ENCODE measurements around the gene CHRNA1. TPM values are rescaled to one million over a fixed set of nuclear protein-coding genes. Genes with fewer than 3 reads are reported as not detected.

Gene CHRNA1
- total RNA-seq, 1 experiment from 2014 or later: not detected

DNA sequence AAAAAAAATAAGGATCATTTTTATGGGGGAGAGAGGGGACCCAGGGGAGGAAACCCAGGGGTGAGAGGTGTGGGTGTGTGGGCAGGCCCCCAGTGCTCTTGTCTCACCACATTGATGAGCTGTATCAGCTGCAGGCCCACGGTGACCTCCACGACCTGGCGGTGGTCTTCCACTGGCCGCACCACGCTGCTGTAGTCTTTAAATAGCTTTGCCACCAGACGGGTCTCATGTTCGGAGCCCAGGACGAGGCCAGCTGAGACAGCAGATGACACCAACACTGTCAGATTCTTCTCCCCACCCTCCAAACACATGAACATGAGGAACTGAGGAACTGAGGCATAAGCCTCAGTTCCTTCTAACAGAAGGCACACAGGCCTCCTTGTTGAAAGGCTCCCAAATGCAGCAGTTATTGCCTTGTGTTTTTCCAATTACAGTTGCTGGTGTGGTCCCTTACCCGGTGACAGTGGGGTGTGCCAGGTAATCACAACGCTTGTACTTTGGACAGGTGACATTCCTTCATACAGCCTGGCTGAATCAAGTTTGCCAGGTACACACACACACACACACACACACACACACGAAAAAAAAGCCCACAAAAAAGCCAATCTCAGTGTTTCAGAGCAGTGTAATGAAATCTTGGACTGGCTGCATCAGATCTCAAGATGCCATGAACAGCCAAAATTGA, 4.7 kb downstream of the CHRNA1 start:
- no peaks in the 10 kb centered on the region for H4K20me1 ChIP-seq (ENCODE audit: insufficient read depth)
- no peak for DNase-seq
- H3F3A ChIP-seq (ENCODE audit: insufficient read depth, low read depth): no peaks in the 10 kb centered on the region
- peaks cover 8% of the 10 kb centered on the region; the same call in 1 of the 2 replicates for H3K4me1 ChIP-seq (replicated peaks; ENCODE audit: insufficient read depth)
- CTCF ChIA-PET: no interaction called here
- no peak overlapping the region for H3K4me3 ChIP-seq
- POLR2A ChIA-PET (ENCODE audit: unreplicated experiment): no interaction called here
- H3K27ac ChIP-seq: no peak overlapping the region
- no peak overlapping the region for H2AFZ ChIP-seq
- no TSS peak for BruUV-seq (replicated peaks)
- no peaks in the 10 kb centered on the region for H3K36me3 ChIP-seq (ENCODE audit: low read depth)
- no peaks in the 10 kb centered on the region for H3K27me3 ChIP-seq (ENCODE audit: insufficient read depth, low read depth)
- no peaks in the 10 kb centered on the region for H3K79me2 ChIP-seq (ENCODE audit: low read depth)
- no peaks in the 10 kb centered on the region for H3K9me3 ChIP-seq (ENCODE audit: insufficient read depth, low read depth)
- TF ChIP-seq, protein P1, sequence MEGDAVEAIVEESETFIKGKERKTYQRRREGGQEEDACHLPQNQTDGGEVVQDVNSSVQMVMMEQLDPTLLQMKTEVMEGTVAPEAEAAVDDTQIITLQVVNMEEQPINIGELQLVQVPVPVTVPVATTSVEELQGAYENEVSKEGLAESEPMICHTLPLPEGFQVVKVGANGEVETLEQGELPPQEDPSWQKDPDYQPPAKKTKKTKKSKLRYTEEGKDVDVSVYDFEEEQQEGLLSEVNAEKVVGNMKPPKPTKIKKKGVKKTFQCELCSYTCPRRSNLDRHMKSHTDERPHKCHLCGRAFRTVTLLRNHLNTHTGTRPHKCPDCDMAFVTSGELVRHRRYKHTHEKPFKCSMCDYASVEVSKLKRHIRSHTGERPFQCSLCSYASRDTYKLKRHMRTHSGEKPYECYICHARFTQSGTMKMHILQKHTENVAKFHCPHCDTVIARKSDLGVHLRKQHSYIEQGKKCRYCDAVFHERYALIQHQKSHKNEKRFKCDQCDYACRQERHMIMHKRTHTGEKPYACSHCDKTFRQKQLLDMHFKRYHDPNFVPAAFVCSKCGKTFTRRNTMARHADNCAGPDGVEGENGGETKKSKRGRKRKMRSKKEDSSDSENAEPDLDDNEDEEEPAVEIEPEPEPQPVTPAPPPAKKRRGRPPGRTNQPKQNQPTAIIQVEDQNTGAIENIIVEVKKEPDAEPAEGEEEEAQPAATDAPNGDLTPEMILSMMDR (conservative IDR thresholded peaks at IDR 0.05): no peak
- TF ChIP-seq EZH2 (IDR thresholded peaks at IDR 0.05; ENCODE audit: low read depth): no peak
- intact Hi-C loops (cut with micrococcal nuclease; ENCODE audit: unreplicated experiment): no loop called here
- H3K4me2 ChIP-seq: no peak overlapping the region
- H3K9me2 ChIP-seq (ENCODE audit: insufficient read depth): no peaks in the 10 kb centered on the region

DNA sequence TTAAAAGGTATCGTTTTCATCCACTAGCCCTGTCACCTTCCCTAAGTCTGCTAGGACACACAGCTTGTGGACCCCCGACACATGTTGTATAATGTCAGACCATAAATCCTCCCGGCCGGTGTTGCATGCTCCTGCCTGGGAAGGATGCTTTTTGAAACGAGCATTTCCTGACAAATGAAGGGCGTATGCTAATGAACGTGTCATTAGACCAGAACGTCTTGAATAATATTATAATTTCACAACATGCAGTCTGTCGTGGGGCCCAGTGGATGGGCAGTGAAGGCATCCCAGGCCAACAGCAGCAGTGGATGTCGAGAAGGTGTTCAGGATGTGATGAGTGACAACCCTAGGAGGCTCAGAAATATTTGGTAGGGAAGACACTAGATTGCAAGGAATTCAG, 7.5 kb downstream of the CHRNA1 start:
- Histone ChIP-seq H3K79me2 (ENCODE audit: low read depth) (no peaks in the 10 kb centered on the region), H3K4me1 (replicated peaks; ENCODE audit: insufficient read depth) (no peaks in the 10 kb centered on the region), H3K9me2 (ENCODE audit: insufficient read depth) (no peaks in the 10 kb centered on the region), H3K27me3 (ENCODE audit: insufficient read depth, low read depth) (no peaks in the 10 kb centered on the region), H2AFZ (no peak overlapping the region), H3F3A (ENCODE audit: insufficient read depth, low read depth) (no peaks in the 10 kb centered on the region), H3K9me3 (ENCODE audit: insufficient read depth, low read depth) (no peaks in the 10 kb centered on the region), H3K27ac (no peak overlapping the region), H3K4me3 (no peak overlapping the region), H3K4me2 (no peak overlapping the region), H4K20me1 (ENCODE audit: insufficient read depth) (no peaks in the 10 kb centered on the region), H3K36me3 (ENCODE audit: low read depth) (no peaks in the 10 kb centered on the region)
- ChIA-PET POLR2A (ENCODE audit: unreplicated experiment) (no interaction called here), CTCF (no interaction called here)
- intact Hi-C loops (cut with micrococcal nuclease; ENCODE audit: unreplicated experiment): no loop called here
- TF ChIP-seq, protein P1 (conservative IDR thresholded peaks at IDR 0.05): no peak
- no peak for TF ChIP-seq EZH2 (IDR thresholded peaks at IDR 0.05; ENCODE audit: low read depth)
- no peak for DNase-seq
- BruUV-seq (replicated peaks): no TSS peak

DNA sequence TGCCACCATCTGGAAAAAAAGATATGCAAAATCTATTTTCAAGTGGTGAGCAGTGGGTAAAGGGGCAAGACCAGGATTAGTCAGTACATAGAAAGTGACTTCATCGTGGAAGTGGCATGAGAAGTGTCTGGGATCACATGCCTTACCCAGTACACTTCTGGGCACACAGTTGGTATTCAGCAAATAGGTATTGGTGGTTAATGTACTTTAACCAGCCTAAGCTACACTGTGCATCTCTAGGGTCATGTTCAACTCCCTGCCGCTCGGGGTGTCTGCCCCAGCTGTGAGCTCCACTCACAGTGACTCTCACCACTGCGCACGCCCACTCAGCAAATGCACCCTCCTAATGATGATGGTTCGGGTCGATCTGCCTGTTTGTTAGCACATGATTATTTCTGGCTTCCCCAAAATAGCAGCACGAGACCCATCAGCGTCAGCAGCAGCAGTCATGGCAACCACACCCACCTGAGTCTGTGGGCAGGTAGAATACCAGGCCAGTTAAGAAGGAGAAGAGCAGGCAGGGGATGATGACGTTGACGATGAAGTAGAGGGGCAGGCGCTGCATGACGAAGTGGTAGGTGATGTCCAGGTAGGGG, 11.1 kb downstream of the CHRNA1 start:
- no peak overlapping the region for H2AFZ ChIP-seq
- CTCF ChIA-PET: no interaction called here
- H3K4me2 ChIP-seq: no peak overlapping the region
- H3K36me3 ChIP-seq (ENCODE audit: low read depth): no peaks in the 10 kb centered on the region
- TF ChIP-seq, protein P1 (conservative IDR thresholded peaks at IDR 0.05): no peak
- TF ChIP-seq EZH2 (IDR thresholded peaks at IDR 0.05; ENCODE audit: low read depth): no peak
- no peak for DNase-seq
- H3K4me1 ChIP-seq (replicated peaks; ENCODE audit: insufficient read depth): peaks cover 8% of the 10 kb centered on the region
- no peak overlapping the region for H3K4me3 ChIP-seq
- intact Hi-C loops (cut with micrococcal nuclease; ENCODE audit: unreplicated experiment): no loop called here
- POLR2A ChIA-PET (ENCODE audit: unreplicated experiment): interaction anchor here (0.6 kb wide), 1 partner anchor 22 kb away, joined by 3 read pairs; no protein-coding TSS in a partner anchor
- no peaks in the 10 kb centered on the region for H3K9me3 ChIP-seq (ENCODE audit: insufficient read depth, low read depth)
- BruUV-seq (replicated peaks): no TSS peak
- no peak overlapping the region for H3K27ac ChIP-seq
- no peaks in the 10 kb centered on the region for H3K9me2 ChIP-seq (ENCODE audit: insufficient read depth)
- no peaks in the 10 kb centered on the region for H3K27me3 ChIP-seq (ENCODE audit: insufficient read depth, low read depth)
- no peaks in the 10 kb centered on the region for H3F3A ChIP-seq (ENCODE audit: insufficient read depth, low read depth)
- no peaks in the 10 kb centered on the region for H3K79me2 ChIP-seq (ENCODE audit: low read depth)
- no peaks in the 10 kb centered on the region for H4K20me1 ChIP-seq (ENCODE audit: insufficient read depth)

Measured in PC-9 (cell line).